Placental epithelial cell (primary cell): ENCODE data around the gene YKT6. TPM values are rescaled to one million over a fixed set of nuclear protein-coding genes. Genes with fewer than 3 reads are reported as not detected.

ENCODE experiments used
- total RNA-seq: library from RNA; depleted of rRNA; stranded (reverse); fragments of >200 nt; gene quantifications from 2 replicates; pipeline ENCODE4 v1.2.3, GENCODE V29; 2012

Gene YKT6
- total RNA-seq = 55.7 and 119 TPM in 2 replicates

DNA sequence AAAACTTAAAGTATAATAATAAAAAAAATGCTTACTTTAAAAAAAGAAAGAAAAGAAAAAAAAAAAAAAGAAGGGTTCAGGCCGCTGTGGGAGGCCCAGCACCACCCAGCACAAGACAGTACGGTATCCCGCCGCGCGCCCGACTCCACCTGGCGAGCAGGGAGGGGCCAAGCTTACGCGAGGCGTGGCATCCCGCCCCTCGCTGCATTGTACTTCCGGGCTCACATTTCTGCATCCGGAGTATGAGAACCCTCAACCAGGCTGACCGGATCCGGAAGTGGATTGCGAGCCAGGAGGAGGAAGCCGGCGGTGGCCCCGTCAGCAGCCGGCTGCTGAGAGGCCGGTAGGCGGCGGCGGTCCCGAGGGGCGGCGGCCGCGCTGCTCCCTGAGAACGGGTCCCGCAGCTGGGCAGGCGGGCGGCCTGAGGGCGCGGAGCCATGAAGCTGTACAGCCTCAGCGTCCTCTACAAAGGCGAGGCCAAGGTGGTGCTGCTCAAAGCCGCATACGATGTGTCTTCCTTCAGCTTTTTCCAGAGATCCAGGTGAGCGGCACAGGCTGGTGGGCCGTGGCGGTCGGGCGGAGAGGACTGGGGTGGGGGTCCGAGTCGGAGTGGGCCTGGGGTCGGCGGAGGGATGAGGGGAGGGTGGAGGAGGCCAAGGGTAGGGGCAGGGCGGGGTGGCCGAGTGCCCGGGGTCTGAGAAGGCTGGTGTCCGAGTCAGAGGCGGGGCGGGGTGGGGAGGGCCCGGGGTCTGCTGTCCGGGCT lies at the start of gene YKT6:
YKT6 (plus strand) TSS at position 280 of the 763 bp plus-strand sequence; CDS start at position 438, 158 bp downstream.

DNA sequence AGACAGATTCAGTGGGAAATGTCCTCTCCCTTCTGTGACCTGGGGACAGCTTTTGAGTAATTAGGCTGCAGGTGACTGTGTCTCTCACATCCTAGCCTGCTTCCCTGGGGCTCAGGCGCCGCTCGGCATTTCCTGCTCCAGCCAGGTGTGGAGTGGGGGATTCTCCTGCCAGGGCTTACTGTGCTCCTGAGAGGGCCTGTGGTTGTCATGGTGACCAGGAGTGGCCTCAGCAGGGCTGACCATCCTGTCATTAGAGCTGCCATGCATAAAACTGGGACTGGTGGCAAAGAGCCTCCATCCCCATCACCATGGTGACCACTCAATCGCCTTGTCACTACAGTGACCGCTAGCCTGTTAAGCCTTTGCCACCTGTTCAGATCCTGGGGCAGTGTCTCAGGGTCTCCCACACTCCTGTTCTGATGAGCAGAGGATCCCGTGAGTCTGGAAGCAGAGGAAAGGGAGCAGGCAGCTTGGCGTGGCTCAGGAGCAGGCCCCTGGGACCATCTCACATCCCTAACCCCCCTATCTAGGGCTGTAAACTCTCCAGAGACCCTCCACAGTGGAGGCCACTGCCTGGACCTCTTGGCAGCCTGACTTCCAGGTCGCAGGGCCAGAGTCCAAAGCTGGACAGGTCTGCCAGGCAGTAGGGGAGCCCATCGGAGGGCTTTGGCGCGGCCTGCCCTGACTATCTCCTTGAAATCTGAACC lies 11.3 kb upstream of the YKT6 start, which contains the start of gene GCK:
GCK (minus strand) TSS at position 154 of the 707 bp plus-strand sequence. CDS start 486 bp downstream, outside the sequence.

Other genes with a start within 250 kb of the YKT6 start
- not detected in 2 replicates for gene SPDYE1, start 203.1 kb upstream of the YKT6 start, total RNA-seq
- 68.7 and 125 TPM in 2 replicates for gene DBNL, start 156.3 kb upstream of the YKT6 start, total RNA-seq
- gene PGAM2, start 135.4 kb upstream of the YKT6 start, total RNA-seq = not detected in 2 replicates
- 20.0 and 25.1 TPM in 2 replicates for gene POLM, start 118.4 kb upstream of the YKT6 start, total RNA-seq
- 1.4 and 5.5 TPM in 2 replicates for gene AEBP1, start 96.6 kb upstream of the YKT6 start, total RNA-seq
- gene POLD2, start 77.4 kb upstream of the YKT6 start, total RNA-seq = 51.4 and 161 TPM in 2 replicates
- gene MYL7, start 59.6 kb upstream of the YKT6 start, total RNA-seq = 3.6 TPM in 1 of 2 replicates, not detected in the other
- under 0.01 and 0.33 TPM in 2 replicates for gene GCK, start 11.5 kb upstream of the YKT6 start, total RNA-seq
- gene CAMK2B, start 124.6 kb downstream of the YKT6 start, total RNA-seq = not detected in 2 replicates